Panc1 (cell line): Measurements from ENCODE around the gene BASP1.

Source experiments
- CTCF ChIP-seq: fragments of 450-650 bp; IDR thresholded peaks from 2 replicates; pipeline ENCODE4 v1.5.1; 2017; ENCODE audit warnings: mild to moderate bottlenecking
- POLR2AphosphoS5 ChIP-seq: IDR thresholded peaks from 2 replicates; pipeline ENCODE4 v1.6.1; 2012; ENCODE audit warnings: mild to moderate bottlenecking, low read depth, low read length, moderate library complexity
- REST ChIP-seq, 2 experiments: IDR thresholded peaks; 2 replicates each; pipeline ENCODE4 v1.6.1; 2011 to 2012; ENCODE audit warnings: low read depth in 2 of 2, control low read depth in 1 of 2, low read length in 1 of 2, mild to moderate bottlenecking in 1 of 2, moderate library complexity in 1 of 2; ENCODE audit not compliant: insufficient read depth in 1 of 2
- TCF7L2 ChIP-seq: IDR thresholded peaks from 2 replicates; pipeline ENCODE4 v1.6.1; 2011; ENCODE audit warnings: mild to moderate bottlenecking, low read depth, low read length, inconsistent platforms

- TF ChIP-seq CTCF (peak; percentile 83), POLR2AphosphoS5 (no peak), TCF7L2 (no peak), REST (IDR thresholded peaks at IDR 0.05; ENCODE audit: insufficient read depth in 1 of 2, low read depth in 2 of 2, low read length in 1 of 2) (no peak)
These were observed 27.1 kb upstream of the BASP1 start for GRCh38 chr5:17190242-17190778.
